ENCODE measurements around the gene IKZF5. TPM values are rescaled to one million over a fixed set of nuclear protein-coding genes. Genes with fewer than 3 reads are reported as not detected.

IKZF5 gene, protein sequence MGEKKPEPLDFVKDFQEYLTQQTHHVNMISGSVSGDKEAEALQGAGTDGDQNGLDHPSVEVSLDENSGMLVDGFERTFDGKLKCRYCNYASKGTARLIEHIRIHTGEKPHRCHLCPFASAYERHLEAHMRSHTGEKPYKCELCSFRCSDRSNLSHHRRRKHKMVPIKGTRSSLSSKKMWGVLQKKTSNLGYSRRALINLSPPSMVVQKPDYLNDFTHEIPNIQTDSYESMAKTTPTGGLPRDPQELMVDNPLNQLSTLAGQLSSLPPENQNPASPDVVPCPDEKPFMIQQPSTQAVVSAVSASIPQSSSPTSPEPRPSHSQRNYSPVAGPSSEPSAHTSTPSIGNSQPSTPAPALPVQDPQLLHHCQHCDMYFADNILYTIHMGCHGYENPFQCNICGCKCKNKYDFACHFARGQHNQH
- total RNA-seq (5.0 TPM), polyA plus RNA-seq (ENCODE audit: insufficient read depth in 1 of 8, insufficient read length in 8 of 8, low replicate concordance in 1 of 8) (10 to 100 TPM; 10.6 to 17.9 (median 13.4) TPM)
- long read RNA-seq, donor 1, full-length matches to known transcripts = 3 of 3 reads
- long read RNA-seq, donor 1, partial matches to known transcripts = 0 of 3 reads
- long read RNA-seq, donor 1, other reads (novel, unspliced or antisense) = 0 of 3 reads
- long read RNA-seq, donor 2 = 0 reads
- long read RNA-seq, donor 3, full-length matches to known transcripts = 1 of 1 reads
- long read RNA-seq, donor 3, partial matches to known transcripts = 0 of 1 reads
- long read RNA-seq, donor 3, other reads (novel, unspliced or antisense) = 0 of 1 reads
- long read RNA-seq, donor 4, full-length matches to known transcripts = 4 of 4 reads
- long read RNA-seq, donor 4, partial matches to known transcripts = 0 of 4 reads
- long read RNA-seq, donor 4, other reads (novel, unspliced or antisense) = 0 of 4 reads
- long read RNA-seq, donor 5, full-length matches to known transcripts = 6 of 6 reads
- long read RNA-seq, donor 5, partial matches to known transcripts = 0 of 6 reads
- long read RNA-seq, donor 5, other reads (novel, unspliced or antisense) = 0 of 6 reads
- long read RNA-seq, donor 6, full-length matches to known transcripts = 6 of 6 reads
- long read RNA-seq, donor 6, partial matches to known transcripts = 0 of 6 reads
- long read RNA-seq, donor 6, other reads (novel, unspliced or antisense) = 0 of 6 reads
- long read RNA-seq, donor 7, full-length matches to known transcripts = 5 of 5 reads
- long read RNA-seq, donor 7, partial matches to known transcripts = 0 of 5 reads
- long read RNA-seq, donor 7, other reads (novel, unspliced or antisense) = 0 of 5 reads
- long read RNA-seq, donor 8, full-length matches to known transcripts = 3 of 3 reads
- long read RNA-seq, donor 8, partial matches to known transcripts = 0 of 3 reads
- long read RNA-seq, donor 8, other reads (novel, unspliced or antisense) = 0 of 3 reads
- long read RNA-seq, donor 9, full-length matches to known transcripts = 3 of 3 reads
- long read RNA-seq, donor 9, partial matches to known transcripts = 0 of 3 reads
- long read RNA-seq, donor 9, other reads (novel, unspliced or antisense) = 0 of 3 reads
- long read RNA-seq, donor 10, full-length matches to known transcripts = 4 of 4 reads
- long read RNA-seq, donor 10, partial matches to known transcripts = 0 of 4 reads
- long read RNA-seq, donor 10, other reads (novel, unspliced or antisense) = 0 of 4 reads
- long read RNA-seq, donor 11, full-length matches to known transcripts = 3 of 3 reads
- long read RNA-seq, donor 11, partial matches to known transcripts = 0 of 3 reads
- long read RNA-seq, donor 11, other reads (novel, unspliced or antisense) = 0 of 3 reads

DNA sequence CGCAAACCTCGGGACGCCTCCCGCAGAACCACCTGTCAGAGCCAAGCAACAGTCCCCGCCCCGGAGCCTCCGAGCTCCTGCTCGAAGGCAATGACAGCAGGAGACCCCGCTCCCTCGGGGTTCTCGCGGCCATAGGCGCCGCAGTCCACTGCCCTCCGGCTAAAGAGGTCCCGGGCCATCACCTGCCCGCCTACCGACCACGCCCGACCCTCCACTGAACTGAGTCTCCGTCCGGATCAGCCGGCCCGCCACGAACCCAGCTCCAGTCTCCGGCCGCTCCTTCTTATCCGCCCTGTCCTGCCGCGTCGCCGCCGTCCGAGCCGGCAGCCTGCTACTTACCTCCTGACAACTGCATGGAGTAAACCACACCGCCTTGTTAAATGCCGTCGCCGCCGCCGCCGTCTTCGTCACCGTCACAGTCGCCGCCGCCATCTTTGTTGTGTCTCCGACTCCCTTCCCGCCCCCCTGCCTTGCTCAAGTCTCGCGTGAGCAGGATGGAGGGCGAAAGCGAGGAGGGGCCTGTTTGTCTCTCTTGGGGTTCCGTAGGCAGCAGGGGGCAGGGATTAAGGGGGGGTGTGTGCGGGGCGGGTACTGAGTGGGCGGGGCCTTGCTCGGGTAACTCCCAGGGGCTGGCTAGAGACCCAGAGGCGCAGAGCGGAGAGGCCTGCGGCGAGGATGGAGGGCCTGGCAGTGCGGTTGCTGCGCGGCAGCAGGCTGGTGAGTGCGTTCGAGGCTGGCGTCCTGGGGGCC lies at the start of gene IKZF5, which contains the start of gene ACADSB:
Gene IKZF5 (minus strand): TSS at position 441 of the 750 bp plus-strand sequence. CDS start 10,170 bp downstream, outside the sequence.
Gene ACADSB (plus strand): TSS at position 652 of the 750 bp plus-strand sequence. CDS start 24 bp downstream, at position 676.
- under 1% methylated on average over 66 of the region's 68 CpGs for WGBS (ENCODE audit: insufficient coverage)
- DNase-seq = peak; percentile 99
- H3K9me3 ChIP-seq (replicated peaks; ENCODE audit: control insufficient read depth, low read depth, low read length) = no peaks in the 10 kb centered on the region
- no peaks in the 10 kb centered on the region for H3K36me3 ChIP-seq (ENCODE audit: control insufficient read depth, insufficient read depth, low read length)
- H3K27me3 ChIP-seq (ENCODE audit: control insufficient read depth, insufficient read depth, low read length) = no peaks in the 10 kb centered on the region
- peak within 1 kb of the TSS; percentile 95 for H3K27ac ChIP-seq (ENCODE audit: low read length)
- peaks cover 7% of the 10 kb centered on the region for H3K4me1 ChIP-seq (ENCODE audit: control insufficient read depth, insufficient read depth, low read length)
- peak within 1 kb of the TSS; percentile 97 for H3K4me3 ChIP-seq (ENCODE audit: low read length)

DNA sequence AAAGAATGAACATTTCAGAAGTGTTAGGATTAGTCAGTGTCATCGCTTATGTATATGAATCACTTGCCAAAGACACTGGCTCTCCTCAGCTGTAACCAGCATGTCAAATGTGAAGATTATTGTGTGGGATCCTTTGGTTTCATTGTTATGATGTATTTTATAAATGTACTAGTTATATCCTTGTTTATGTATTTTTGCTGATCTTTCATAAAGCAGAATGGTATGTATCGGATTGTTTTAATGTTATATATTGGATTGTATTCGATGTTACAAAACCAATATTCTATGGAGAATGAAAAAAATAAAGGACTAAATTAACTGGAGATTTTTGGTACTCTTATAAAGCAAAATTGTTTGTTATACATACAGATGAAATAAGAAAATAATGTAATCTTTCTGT lies 49.4 kb upstream of the IKZF5 start:
- no peaks in the 10 kb centered on the region for H3K4me1 ChIP-seq (ENCODE audit: control insufficient read depth, insufficient read depth, low read length)
- no CpG with 5 or more reads among the region's 3 CpGs for WGBS (ENCODE audit: insufficient coverage)

DNA sequence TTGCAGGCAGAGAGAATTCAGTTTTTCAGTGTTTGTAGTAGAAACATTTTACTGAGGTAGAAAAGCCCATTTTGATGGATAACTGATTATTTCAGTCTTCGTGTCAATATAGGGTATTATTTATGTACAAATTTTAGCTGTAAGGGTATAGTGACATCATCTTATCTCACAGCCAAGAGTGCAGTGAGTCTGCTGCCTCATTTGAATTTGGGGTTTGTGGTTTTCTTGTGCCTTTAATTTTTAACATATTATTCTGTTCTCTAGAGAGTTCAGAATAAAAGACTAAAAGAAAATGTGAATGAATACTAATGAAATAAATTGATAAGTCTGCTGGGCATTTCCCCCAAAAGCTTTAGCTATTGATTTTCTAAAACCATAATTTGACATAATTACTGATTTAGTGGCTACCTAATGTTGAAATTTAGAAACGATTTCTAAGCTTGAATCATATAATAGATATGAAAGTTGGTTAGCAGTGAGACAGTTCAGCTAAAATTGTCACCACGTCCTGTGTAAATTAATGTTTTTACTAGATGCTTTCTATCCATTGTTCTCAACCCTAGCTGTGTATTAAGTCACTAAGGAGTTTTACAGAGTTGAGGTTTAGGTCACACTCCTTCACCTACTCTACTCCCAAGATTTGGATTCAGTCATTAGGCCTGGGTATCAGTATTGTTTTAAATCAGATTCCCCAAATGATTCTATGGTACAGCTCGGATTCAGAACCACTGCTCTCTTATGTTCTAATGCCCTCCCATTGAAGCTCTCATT lies 37.6 kb upstream of the IKZF5 start:
- WGBS (ENCODE audit: insufficient coverage) = no CpG with 5 or more reads among the region's 4 CpGs
- Histone ChIP-seq H3K27ac (ENCODE audit: low read length) (no peak overlapping the region), H3K9me3 (replicated peaks; ENCODE audit: control insufficient read depth, low read depth, low read length) (no peaks in the 10 kb centered on the region), H3K4me1 (ENCODE audit: control insufficient read depth, insufficient read depth, low read length) (no peaks in the 10 kb centered on the region), H3K36me3 (ENCODE audit: control insufficient read depth, insufficient read depth, low read length) (peaks cover 13% of the 10 kb centered on the region), H3K4me3 (ENCODE audit: low read length) (no peak overlapping the region), H3K27me3 (ENCODE audit: control insufficient read depth, insufficient read depth, low read length) (no peaks in the 10 kb centered on the region)
- DNase-seq = no peak

More for the DNA sequence above, 49.4 kb upstream of the IKZF5 start:
- no peaks in the 10 kb centered on the region for H3K9me3 ChIP-seq (replicated peaks; ENCODE audit: control insufficient read depth, low read depth, low read length)
- no peaks in the 10 kb centered on the region for H3K27me3 ChIP-seq (ENCODE audit: control insufficient read depth, insufficient read depth, low read length)
- no peak overlapping the region for H3K27ac ChIP-seq (ENCODE audit: low read length)
- H3K4me3 ChIP-seq (ENCODE audit: low read length) = no peak overlapping the region
- no peaks in the 10 kb centered on the region for H3K36me3 ChIP-seq (ENCODE audit: control insufficient read depth, insufficient read depth, low read length)
- DNase-seq = no peak

DNA sequence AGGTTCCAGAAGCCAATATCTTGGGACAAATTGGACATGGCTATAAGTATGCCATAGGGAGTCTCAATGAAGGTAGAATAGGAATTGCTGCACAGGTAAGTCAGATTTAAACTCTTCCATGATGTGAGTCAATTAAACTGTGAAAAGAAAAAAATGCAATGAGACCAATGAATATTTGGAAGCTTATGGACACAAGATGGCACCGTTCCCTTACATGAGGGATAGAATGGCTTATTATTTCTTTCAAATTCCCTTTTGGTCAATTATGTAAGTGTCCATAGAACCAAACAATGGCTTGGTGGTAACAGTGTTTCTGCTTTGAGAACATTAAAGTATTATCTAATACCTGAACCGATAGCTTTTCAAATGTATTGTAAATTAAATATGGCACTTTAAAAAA lies 35.8 kb upstream of the IKZF5 start:
- no peak overlapping the region for H3K27ac ChIP-seq (ENCODE audit: low read length)
- peak; percentile 3 for DNase-seq
- no CpG with 5 or more reads among the region's 2 CpGs for WGBS (ENCODE audit: insufficient coverage)
- H3K9me3 ChIP-seq (replicated peaks; ENCODE audit: control insufficient read depth, low read depth, low read length) = no peaks in the 10 kb centered on the region
- H3K36me3 ChIP-seq (ENCODE audit: control insufficient read depth, insufficient read depth, low read length) = peaks cover 13% of the 10 kb centered on the region
- H3K4me1 ChIP-seq (ENCODE audit: control insufficient read depth, insufficient read depth, low read length) = no peaks in the 10 kb centered on the region
- no peaks in the 10 kb centered on the region for H3K27me3 ChIP-seq (ENCODE audit: control insufficient read depth, insufficient read depth, low read length)
- no peak overlapping the region for H3K4me3 ChIP-seq (ENCODE audit: low read length)

DNA sequence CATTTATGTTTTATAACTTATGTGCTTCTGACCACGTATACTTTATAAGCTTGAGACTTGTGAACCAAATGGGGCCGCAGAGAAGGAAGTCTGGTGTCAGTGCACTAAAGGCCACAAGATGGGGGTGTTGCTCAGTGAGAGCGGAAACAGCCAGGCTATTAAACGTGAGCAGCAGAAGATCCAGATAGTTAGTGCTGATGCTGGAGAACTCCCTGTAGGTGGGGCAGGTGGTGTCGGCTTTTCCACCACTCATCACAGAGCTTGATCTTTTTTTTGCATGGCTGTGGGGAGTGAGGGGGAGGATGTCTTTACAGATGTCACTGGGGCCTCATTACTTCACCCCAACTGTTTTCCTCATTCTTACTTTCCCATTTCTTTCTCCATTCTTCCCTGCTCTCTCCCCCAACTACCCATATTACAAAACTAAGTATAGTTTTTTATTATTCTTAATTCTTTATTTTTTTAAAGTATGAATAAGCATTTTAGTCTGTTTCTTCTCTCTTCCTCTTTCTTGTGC lies 34.9 kb upstream of the IKZF5 start:
- no peaks in the 10 kb centered on the region for H3K4me1 ChIP-seq (ENCODE audit: control insufficient read depth, insufficient read depth, low read length)
- H3K27ac ChIP-seq (ENCODE audit: low read length) = no peak overlapping the region
- H3K4me3 ChIP-seq (ENCODE audit: low read length) = no peak overlapping the region
- no CpG with 5 or more reads among the region's 5 CpGs for WGBS (ENCODE audit: insufficient coverage)
- peak; percentile 67 for DNase-seq
- no peaks in the 10 kb centered on the region for H3K9me3 ChIP-seq (replicated peaks; ENCODE audit: control insufficient read depth, low read depth, low read length)
- H3K27me3 ChIP-seq (ENCODE audit: control insufficient read depth, insufficient read depth, low read length) = no peaks in the 10 kb centered on the region
- H3K36me3 ChIP-seq (ENCODE audit: control insufficient read depth, insufficient read depth, low read length) = peaks cover 17% of the 10 kb centered on the region

DNA sequence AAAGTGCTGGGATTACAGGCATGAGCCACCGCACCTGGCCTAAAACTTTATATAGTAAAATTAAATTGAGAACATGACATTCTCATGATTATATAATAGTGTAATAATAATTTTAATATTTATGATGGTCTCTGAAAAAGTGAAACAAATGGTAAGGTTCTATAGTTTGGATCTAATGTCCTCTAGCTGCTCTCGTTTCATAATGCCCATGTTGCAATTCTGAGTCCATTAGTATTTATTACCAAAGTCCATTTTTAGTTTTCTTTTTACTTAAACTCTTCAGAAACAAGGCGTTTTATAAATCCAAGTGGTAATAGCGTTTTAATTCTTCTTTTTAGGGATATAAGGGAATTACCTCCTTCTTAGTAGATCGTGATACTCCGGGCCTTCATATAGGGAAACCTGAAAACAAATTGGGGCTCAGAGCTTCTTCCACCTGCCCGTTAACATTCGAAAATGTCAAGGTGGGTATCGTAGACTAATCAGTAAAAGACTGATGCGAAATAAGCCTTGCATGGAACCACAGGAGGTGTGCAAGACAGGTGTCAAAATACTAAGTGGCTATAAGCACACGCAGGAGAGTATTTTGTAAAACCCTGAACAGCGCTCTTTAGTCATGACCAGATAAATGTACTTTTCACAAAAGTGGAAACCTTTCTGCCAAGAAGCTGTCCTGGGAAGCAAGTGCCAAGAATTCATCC lies 34.3 kb upstream of the IKZF5 start:
- H3K27me3 ChIP-seq (ENCODE audit: control insufficient read depth, insufficient read depth, low read length) = no peaks in the 10 kb centered on the region
- no peaks in the 10 kb centered on the region for H3K4me1 ChIP-seq (ENCODE audit: control insufficient read depth, insufficient read depth, low read length)
- DNase-seq = no peak
- WGBS (ENCODE audit: insufficient coverage) = 85% methylated on average over 8 of the region's 12 CpGs
- H3K36me3 ChIP-seq (ENCODE audit: control insufficient read depth, insufficient read depth, low read length) = peaks cover 13% of the 10 kb centered on the region
- H3K9me3 ChIP-seq (replicated peaks; ENCODE audit: control insufficient read depth, low read depth, low read length) = no peaks in the 10 kb centered on the region
- H3K27ac ChIP-seq (ENCODE audit: low read length) = no peak overlapping the region
- no peak overlapping the region for H3K4me3 ChIP-seq (ENCODE audit: low read length)

DNA sequence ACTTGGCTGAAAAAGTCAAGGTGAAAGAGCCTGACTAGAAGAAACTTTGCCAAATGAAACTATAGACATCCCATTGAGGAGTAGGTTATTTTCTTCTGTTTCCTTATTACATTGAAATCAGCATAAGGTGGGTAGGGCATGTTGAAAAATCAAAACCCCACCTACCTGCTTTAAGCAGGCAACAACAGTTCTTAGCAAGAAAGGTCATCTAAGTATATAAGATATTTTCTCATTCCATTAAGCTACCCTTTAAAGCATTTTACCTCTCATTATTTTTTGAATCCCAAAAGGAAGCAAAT lies 31.0 kb upstream of the IKZF5 start:
- Histone ChIP-seq H3K4me3 (ENCODE audit: low read length) (no peak overlapping the region), H3K36me3 (ENCODE audit: control insufficient read depth, insufficient read depth, low read length) (peaks cover 16% of the 10 kb centered on the region), H3K4me1 (ENCODE audit: control insufficient read depth, insufficient read depth, low read length) (no peaks in the 10 kb centered on the region), H3K27ac (ENCODE audit: low read length) (no peak overlapping the region), H3K9me3 (replicated peaks; ENCODE audit: control insufficient read depth, low read depth, low read length) (no peaks in the 10 kb centered on the region), H3K27me3 (ENCODE audit: control insufficient read depth, insufficient read depth, low read length) (no peaks in the 10 kb centered on the region)
- no peak for DNase-seq

Data from muscle of leg (tissue), 16 donors.